Fibroblast of villous mesenchyme (primary cell): ENCODE results near the gene GSKIP. TPM values are rescaled to one million over a fixed set of nuclear protein-coding genes. Genes with fewer than 3 reads are reported as not detected.

Experiments
- DNase-seq: peaks from one replicate; pipeline ENCODE4 v3.0.0-alpha.2; 2010; ENCODE audit warnings: low read depth
- H3K4me3 ChIP-seq: 2 replicates; pipeline ENCODE4 v1.5.1; 2011; ENCODE audit warnings: low read depth, mild to moderate bottlenecking, low read length
- CTCF ChIP-seq: IDR thresholded peaks from 2 replicates; pipeline ENCODE4 v1.5.1; 2012; ENCODE audit warnings: low read depth, mild to moderate bottlenecking, low read length; ENCODE audit not compliant: insufficient read depth
- total RNA-seq: library from RNA; depleted of rRNA; stranded (reverse); fragments of >200 nt; gene quantifications from 2 replicates; pipeline ENCODE4 v1.2.3, GENCODE V29; 2012

GSKIP gene
- total RNA-seq, result 35.8 and 45.8 TPM in 2 replicates

- H3K4me3 ChIP-seq, result peak within 1 kb of the TSS; percentile 95
- TF ChIP-seq CTCF, result no peak
These were observed at the start of gene GSKIP, which contains the start of gene ATG2B for GRCh38 chr14:96362965-96363750. GSKIP (plus strand) TSS chr14:96363526; CDS start chr14:96382248, 18,722 bp downstream. ATG2B (minus strand) TSS chr14:96363341; CDS start chr14:96362976, 365 bp downstream.

GRCh38 chr14:96316087-96316486 lies 47.2 kb upstream of the GSKIP start:
- no peak for TF ChIP-seq CTCF
- DNase-seq, result peak; percentile 13

More at GRCh38 chr14:96362965-96363750, at the start of gene GSKIP, which contains the start of gene ATG2B:
- DNase-seq, result peak; percentile 91

GRCh38 chr14:96318836-96319235 lies 44.5 kb upstream of the GSKIP start:
- H3K4me3 ChIP-seq, result no peak overlapping the region
- TF ChIP-seq CTCF, result no peak
- DNase-seq, result no peak

More at GRCh38 chr14:96316087-96316486, 47.2 kb upstream of the GSKIP start:
- no peak overlapping the region for H3K4me3 ChIP-seq

GRCh38 chr14:96320605-96321004 lies 42.7 kb upstream of the GSKIP start:
- H3K4me3 ChIP-seq, result no peak overlapping the region
- no peak for TF ChIP-seq CTCF
- no peak for DNase-seq

GRCh38 chr14:96324219-96324618 lies 39.1 kb upstream of the GSKIP start:
- no peak for DNase-seq
- no peak for TF ChIP-seq CTCF
- H3K4me3 ChIP-seq, result no peak overlapping the region

GRCh38 chr14:96338551-96338950 lies 24.8 kb upstream of the GSKIP start:
- H3K4me3 ChIP-seq, result no peak overlapping the region
- TF ChIP-seq CTCF, result no peak
- DNase-seq, result no peak
